A172 (cell line): Measurements from ENCODE around the gene IGF1R. TPM values are rescaled to one million over a fixed set of nuclear protein-coding genes. Genes with fewer than 3 reads are reported as not detected.
"Not testable (repeated sequence)": the region's sequence is repeated elsewhere in the genome, so short reads cannot be mapped to it uniquely, and the experiment has no call there.

Experiments
- DNase-seq: peaks from one replicate; pipeline ENCODE4 v3.0.0-alpha.2; 2015; ENCODE audit warnings: low spot score
- total RNA-seq: library from RNA; depleted of rRNA; stranded (reverse); fragments of >200 nt; shearing (Covaris generic); gene quantifications from 2 replicates; pipeline ENCODE4 v1.2.3, GENCODE V29; 2014

The IGF1R gene
- total RNA-seq, 1 experiment from 2014 or later = 6.1 TPM

- no peak for DNase-seq
Measured at GRCh38 chr15:98960555-98961050, 312.3 kb downstream of the IGF1R start.

- no peak for DNase-seq
Measured at GRCh38 chr15:98963444-98963843, 315.1 kb downstream of the IGF1R start.

- DNase-seq = no peak
Measured at GRCh38 chr15:98964466-98965133, 316.3 kb downstream of the IGF1R start.

GRCh38 chr15:98965134-98965491, 316.8 kb downstream of the IGF1R start:
- not testable (repeated sequence) for DNase-seq

GRCh38 chr15:98965597-98965996, 317.3 kb downstream of the IGF1R start:
- no peak for DNase-seq

GRCh38 chr15:98966091-98966787, 317.9 kb downstream of the IGF1R start:
- DNase-seq = no peak

GRCh38 chr15:98967096-98967495, 318.8 kb downstream of the IGF1R start:
- DNase-seq = no peak

- DNase-seq = no peak
Measured at GRCh38 chr15:98967916-98968315, 319.6 kb downstream of the IGF1R start.

GRCh38 chr15:98968576-98968975, 320.2 kb downstream of the IGF1R start:
- no peak for DNase-seq

GRCh38 chr15:98969126-98969735, 320.9 kb downstream of the IGF1R start:
- DNase-seq = no peak

- DNase-seq = no peak
Measured at GRCh38 chr15:98970799-98971198, 322.5 kb downstream of the IGF1R start.

GRCh38 chr15:98976500-98976899, 328.2 kb downstream of the IGF1R start:
- no peak for DNase-seq

GRCh38 chr15:98977441-98977840, 329.1 kb downstream of the IGF1R start:
- no peak for DNase-seq

- DNase-seq = no peak
Measured at GRCh38 chr15:98978153-98978552, 329.8 kb downstream of the IGF1R start.

GRCh38 chr15:98980899-98981228, 332.5 kb downstream of the IGF1R start:
- no peak for DNase-seq

- DNase-seq = peak; percentile 10
Measured at GRCh38 chr15:98981851-98982722, 333.7 kb downstream of the IGF1R start.

GRCh38 chr15:98983334-98983733, 335.0 kb downstream of the IGF1R start:
- peak; percentile 73 for DNase-seq

- no peak for DNase-seq
Measured at GRCh38 chr15:98986281-98986680, 337.9 kb downstream of the IGF1R start.

GRCh38 chr15:98994892-98995291, 346.6 kb downstream of the IGF1R start:
- no peak for DNase-seq

- DNase-seq = no peak
Measured at GRCh38 chr15:98996169-98996568, 347.8 kb downstream of the IGF1R start.

GRCh38 chr15:98996624-98997023, 348.3 kb downstream of the IGF1R start:
- no peak for DNase-seq

- no peak for DNase-seq
Measured at GRCh38 chr15:98997312-98997711, 349.0 kb downstream of the IGF1R start.
